HG02943 (cell line): Measurements from ENCODE around the gene COPZ2.
"Not testable (repeated sequence)": the region's sequence is repeated elsewhere in the genome, so short reads cannot be mapped to it uniquely, and the experiment has no call there.

Experiments
- ATAC-seq: cut with Tn5 transposase; IDR thresholded peaks from one replicate; pipeline ENCODE4 v1.9.1; 2021; ENCODE audit warnings: mild to moderate bottlenecking, low read depth, moderate library complexity; ENCODE audit not compliant: unreplicated experiment

Gene COPZ2

DNA sequence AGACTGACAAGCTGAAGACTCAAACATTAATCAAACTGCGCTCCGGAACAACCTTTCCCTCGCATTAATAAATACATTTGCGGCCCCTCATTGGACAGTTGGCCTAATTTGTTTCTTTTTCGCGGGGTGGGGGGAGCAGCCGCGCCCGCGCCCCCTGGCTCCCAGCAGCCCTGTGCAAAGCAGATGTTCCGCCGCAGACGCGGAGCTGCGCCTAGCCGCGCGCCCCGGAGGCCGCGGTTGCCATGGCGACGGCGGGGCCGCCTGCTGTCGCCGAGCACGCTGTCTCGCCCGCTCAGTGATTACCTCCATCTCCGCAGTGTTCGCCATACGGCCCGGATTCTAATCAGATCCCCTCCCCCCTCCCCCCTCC is 25.5 kb downstream of the COPZ2 start:
- ATAC-seq: no peak

DNA sequence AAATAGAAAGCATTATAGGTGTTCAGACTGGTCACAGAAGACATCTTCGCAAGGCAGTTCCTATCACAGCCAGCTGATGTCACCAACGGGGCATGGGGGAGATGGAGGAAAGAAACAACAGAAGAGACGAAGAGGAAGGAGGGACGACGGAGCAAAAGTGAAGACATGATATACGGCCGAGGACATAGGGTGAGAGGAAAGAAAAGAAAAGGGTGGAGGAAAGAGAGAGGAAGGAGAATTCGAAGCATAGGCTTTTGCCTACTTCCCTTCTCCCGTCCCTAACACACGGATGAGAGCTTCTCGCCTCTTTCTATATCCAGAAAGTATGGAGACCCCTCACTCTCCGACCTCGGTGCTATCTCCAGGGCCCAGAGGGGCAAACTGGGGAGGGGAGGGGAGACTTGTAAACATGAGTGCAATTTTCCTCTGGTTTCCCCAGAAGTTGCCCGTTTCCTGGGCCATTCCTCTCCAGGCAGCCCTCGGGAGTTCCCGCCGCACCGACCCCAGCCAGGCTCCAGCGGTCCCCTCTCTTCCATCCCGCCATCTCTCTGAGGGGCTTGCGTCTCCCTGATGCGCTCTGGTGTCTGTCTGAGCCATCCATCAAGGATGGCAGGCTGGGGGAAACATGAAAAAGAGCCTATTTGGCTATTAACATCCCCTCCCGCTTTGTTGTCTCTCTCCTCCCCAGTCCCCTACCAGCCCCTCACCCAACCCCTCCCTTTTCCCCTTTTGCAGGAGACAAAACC is 26.0 kb downstream of the COPZ2 start:
- ATAC-seq: no peak

- no peak for ATAC-seq
Measured at GRCh38 chr17:48010193-48010592, 27.4 kb downstream of the COPZ2 start.

GRCh38 chr17:48006936-48007709 is 30.5 kb downstream of the COPZ2 start:
- no peak for ATAC-seq

DNA sequence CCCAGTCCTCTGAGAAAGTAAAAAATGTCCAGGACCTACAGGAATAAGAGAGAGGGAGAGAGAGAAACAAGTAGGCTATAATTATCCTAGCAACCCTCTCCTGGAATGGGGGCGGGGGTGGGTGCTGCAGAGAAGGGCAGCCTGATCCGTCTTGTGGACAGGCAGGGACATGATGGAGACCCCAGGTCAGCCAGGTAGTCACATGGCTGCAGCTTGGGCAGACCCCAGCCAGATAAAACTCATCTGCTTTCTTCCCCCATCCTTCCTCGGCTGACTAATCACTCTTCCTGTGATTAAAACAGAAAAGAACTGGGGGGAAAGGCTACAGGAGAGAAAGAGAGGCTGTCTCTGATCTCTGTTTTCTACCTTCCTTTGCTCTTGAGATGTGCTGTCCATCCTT is 32.6 kb downstream of the COPZ2 start:
- ATAC-seq: no peak

- ATAC-seq: no peak
Measured at GRCh38 chr17:48003417-48004151, 34.0 kb downstream of the COPZ2 start.

GRCh38 chr17:48002916-48003416 is 34.6 kb downstream of the COPZ2 start:
- no peak for ATAC-seq

DNA sequence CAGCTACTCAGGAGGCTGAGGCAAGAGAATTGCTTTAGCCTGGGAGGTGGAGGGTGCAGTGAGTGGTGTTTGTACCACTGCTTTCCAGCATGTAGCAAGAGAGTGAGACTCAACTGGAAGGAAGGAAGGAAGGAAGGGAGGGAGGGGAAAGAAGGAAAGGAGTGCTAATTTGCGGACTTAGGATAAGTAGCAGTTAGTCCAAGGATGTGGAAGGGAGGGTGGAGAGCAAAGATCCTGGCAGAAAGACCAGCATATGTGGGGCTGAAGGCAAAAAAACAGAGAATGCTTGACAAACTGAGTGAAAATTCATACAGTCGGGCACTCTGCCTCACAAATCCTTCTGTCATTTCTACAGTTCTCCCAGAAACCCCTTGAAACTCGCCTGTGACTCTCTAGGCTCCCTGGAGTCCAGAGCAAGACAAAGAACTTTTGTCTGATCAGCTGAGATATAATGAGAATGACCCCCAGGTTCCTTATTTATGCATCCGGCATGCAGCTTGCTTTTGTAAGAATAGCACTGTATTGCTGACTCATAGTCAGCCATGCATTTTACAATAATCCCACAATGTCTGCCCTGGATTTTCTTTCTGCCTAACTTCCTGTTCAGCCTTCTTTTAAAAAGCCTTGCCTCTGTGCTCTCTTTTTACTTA is 35.2 kb downstream of the COPZ2 start:
- no peak for ATAC-seq

DNA sequence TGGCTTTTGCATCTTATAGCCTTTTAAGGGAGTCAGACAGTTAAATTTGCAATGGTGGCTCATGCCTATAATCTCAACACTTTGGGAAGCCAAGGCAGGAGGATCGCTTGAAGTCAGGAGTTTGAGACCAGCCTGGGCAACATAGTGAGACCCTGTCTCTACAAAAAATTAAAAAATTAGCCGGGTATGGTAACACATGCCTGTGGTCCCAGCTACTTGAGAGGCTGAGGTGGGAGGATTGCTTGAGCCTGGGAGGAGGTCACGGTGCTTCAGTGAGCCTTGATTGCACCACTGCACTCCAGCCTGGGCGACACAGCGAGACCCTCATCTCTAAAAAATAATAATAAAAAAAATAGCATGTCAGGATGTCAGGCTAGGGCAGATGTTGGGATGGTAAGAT is 35.9 kb downstream of the COPZ2 start:
- ATAC-seq: not testable (repeated sequence)

DNA sequence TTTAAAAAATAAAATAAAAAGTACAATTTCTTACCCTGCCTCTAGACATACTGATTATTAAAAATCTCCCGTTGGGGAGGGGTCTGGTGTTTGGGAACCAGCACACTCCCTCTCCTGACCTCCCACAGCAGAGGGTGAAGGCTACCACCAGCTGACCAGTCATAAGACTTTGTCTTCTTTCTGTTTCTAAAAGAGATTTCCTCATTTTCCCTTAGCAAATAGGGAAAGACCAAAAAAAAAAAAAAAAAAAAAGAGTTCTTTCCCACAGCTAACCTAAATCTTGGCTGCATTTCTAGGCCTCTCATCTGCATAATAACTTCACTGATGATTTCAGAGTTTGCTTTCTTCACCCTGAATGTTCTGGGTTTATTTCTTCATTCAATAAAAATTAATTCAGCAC is 36.4 kb downstream of the COPZ2 start:
- ATAC-seq: no peak

DNA sequence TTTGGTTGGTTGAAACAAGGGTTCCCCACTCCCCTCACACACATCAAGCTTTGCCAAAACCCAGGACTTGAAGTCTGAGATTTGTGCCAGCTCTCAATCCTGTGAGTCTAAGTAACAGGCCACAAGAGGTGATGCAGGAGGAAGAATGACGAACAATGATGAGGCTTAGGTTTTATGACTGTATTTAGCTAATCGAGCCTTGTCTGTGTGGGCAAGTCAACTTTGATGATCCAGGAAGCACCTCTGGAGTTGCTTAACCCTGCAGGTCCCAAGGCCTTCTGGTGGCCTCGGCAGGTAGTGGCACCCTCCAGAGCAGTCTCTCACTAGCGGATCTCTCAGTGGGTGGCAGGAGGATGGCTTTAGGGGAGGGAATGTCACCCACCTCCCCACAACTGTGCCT is 38.0 kb downstream of the COPZ2 start:
- ATAC-seq: no peak

- ATAC-seq: no peak
Measured at GRCh38 chr17:47998044-47998443, 39.6 kb downstream of the COPZ2 start.

GRCh38 chr17:47997586-47997985 is 40.0 kb downstream of the COPZ2 start:
- ATAC-seq: no peak

GRCh38 chr17:47996201-47996600 is 41.4 kb downstream of the COPZ2 start:
- no peak for ATAC-seq

GRCh38 chr17:47995241-47995935 is 42.2 kb downstream of the COPZ2 start:
- ATAC-seq: no peak

- no peak for ATAC-seq
Measured at GRCh38 chr17:47994724-47995123, 42.9 kb downstream of the COPZ2 start.

GRCh38 chr17:47993964-47994363 is 43.6 kb downstream of the COPZ2 start:
- no peak for ATAC-seq

DNA sequence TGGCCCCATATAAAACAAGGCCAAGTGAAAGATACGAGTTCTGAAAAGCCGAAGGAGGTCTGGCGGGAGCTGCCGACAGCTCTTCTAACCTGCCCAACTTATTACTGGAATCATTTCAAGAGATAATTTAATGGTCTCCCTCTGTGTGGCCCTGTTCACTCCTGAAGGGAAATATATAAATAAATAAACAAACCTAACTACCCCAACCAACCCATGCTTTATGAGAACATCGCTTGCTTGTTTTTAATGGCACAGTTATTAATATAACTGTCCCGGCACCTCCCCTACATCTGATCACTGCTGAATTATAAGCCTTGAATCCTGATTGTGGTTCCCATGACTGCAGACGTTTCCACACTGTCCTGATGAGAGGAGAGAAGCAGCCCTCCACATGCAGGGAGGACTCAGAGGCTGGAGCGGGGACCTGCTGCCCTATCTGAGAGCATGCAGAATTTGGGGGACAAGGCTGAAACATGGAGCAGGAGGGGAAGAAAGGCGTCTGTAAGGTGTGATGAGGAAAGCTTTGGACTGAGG is 44.5 kb downstream of the COPZ2 start:
- ATAC-seq: no peak

GRCh38 chr17:47992216-47992615 is 45.4 kb downstream of the COPZ2 start:
- no peak for ATAC-seq
